ENCODE results near the gene PIP4K2A.
"Not testable (repeated sequence)": the region's sequence is repeated elsewhere in the genome, so short reads cannot be mapped to it uniquely, and the experiment has no call there.

Gene PIP4K2A

DNA sequence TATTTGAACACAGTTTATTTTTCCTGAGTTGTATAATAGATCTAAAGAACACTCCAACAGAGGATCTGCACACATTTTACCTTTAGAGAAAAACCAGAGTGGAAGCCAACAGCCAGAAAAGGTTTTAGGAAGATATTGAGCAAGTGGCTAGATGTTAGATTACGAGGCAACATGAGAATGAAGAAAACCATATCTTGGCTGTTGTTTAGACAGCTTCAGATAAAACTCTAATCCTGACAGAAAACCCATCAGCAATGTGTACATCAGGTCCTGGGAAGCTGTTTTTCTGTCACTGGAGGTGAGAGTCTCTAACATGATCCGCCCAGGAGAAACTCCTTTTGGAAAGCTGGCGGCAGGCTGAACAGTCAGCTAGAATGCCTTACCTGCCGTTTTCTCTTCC, 209.6 kb downstream of the PIP4K2A start:
- no peak for DNase-seq

DNA sequence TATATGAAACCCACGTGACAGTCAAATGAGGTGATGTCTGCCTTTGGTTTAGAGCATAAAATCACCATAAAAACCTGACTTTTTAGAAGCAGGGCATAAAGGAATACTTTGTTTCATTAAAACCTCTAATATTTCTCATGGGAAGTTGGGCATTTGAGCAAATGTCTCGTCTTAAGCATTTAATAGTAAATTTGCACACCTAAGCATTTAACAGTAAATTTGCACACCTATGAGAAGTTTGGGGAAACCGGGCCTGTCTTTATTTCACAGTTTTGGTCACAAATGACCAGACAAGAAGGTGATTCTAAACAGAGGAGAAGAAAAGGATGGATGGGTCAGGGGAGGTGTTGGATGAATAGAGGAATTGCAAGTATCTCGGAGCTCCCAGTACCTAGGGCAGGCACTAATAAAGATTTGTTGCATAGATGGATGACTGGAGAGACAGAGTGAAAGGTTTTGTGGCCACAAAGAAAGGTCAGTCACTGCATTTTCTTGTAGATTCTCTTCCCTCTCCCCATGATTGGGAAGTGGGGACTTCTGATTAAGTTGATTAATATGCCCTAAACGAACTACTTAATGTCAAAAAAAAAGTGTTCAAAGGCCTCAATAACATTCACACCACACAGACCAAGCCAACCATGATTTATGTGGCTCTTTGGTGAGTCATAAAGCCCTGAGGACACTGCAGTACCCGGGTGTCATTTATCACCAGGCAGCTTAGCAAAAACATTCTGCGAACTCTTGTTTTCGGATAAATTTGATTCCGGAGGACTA, 210.9 kb downstream of the PIP4K2A start:
- DNase-seq: no peak

DNA sequence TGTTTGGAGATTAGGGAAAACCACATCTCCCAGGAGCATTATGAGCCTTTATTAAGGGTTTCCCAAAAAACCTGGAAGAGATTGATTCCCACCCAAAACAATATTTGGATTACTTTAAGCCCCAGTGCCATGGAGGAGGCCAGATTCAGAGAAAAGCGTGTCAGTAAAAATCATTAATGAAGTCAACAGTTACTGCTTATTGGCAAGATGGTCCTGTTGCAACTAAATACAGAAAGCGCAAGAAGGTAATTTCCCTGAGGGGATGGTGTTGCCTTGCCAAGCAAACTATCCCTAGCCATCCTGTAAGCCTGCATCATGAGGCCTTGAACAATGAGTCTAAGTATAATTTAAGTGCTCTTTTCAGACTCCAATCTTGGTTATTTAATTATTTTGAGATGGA, 212.5 kb downstream of the PIP4K2A start:
- no peak for DNase-seq

DNA sequence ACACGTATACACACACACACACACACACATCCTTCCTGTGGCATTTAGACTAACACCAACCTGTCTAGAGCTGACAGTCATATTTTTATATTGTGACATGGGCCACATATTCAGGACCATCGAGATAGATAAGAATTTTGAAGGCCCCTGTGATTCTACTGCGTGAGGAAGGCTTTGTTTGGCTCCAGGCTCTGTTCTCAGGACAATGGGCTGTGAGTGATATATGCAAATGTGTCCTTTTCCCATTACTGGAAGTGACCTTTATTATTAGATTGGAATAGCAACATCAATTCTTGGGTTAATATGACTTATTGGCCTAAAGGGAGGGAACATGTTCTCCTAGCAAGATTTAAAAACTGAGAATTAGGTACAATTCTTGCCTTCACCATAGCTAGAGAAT, 213.0 kb downstream of the PIP4K2A start:
- DNase-seq: no peak

DNA sequence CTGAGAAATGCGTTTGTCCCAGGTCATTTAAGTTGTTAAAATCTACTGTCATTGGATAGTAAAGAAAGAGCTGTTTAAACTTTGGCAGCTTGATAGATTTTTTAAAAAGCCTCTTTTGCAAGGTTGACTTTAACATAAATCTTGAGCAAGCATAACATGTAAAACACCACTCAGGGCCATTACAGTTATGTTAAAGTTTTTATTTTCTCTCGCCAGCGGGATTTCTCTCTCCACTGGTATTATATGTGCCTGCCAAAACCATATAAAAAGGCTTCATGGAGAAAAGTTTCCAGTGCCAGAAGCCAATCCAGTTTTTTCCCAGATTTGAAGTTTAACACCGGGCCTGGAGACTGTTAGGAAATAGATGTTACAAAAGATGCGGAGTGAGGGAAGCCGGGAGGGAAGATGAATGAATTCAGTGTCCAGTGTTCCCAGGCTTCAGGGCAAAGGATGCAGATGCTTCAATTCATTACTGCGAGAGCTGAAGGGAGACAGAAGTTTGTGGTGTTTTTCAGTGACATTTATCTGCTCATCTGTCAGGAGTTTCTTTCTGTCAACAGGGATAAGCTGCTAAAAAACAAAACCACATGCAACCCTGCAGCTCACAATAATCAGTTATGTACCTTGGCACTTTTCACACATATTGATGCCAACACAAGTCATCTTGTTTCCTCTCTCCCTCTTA, 213.6 kb downstream of the PIP4K2A start:
- DNase-seq: no peak

DNA sequence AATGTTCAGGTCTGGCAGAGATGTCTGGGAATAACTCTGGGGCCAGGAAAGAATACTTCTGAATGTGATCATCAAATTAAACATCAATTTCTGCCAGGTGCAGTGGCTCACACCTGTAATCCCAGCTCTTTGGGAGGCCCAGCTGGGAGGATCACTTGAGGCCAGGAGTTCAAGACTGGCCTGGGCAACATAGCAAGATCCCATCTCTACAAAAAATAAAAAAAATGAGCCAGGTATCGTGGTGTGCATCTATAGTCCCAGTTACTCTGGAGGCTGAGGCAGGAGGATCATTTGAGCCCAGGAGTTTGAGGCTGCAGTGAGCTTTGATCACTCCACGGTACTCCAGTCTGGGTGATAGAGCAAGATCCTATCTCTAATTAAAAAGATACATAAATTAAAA, 214.4 kb downstream of the PIP4K2A start:
- not testable (repeated sequence) for DNase-seq

DNA sequence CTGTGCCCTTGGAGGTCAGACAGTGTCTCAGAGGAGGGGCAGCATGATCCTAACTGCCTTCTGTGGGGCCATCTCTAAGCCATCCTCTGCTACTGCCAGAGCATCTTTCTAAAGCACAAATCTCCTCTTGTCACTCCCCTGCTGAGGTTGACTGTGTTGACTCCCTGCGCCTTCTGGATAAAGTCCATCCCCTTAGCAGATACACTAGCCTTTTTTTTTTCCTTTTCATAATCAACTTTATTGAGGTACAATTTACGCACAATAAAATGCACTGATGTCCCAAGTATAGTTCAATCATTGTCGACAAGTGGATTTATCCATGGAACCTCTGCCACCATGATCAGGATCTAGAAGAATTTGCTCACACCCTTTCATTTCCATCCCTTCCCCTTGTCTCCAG, 219.0 kb downstream of the PIP4K2A start:
- no peak for DNase-seq

DNA sequence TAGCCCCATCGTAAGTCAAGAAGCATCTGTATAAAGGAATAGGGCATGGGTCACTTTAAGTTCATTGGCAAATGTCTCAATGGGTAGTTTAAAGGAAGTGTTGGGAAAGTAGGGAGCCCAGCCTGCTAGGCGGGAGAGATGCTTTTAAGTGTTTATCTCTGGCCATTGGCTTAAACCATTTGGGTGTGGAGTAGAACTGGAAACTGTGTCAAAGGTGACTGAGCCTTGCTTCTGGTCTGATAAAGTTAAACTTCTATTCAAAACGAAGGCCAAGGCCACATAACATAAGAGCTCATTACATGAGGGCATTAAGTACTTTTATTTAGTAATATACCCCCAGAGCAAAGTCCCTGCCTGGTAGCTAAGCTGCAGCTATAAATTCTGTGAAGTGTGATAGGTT, 220.4 kb downstream of the PIP4K2A start:
- DNase-seq: no peak

DNA sequence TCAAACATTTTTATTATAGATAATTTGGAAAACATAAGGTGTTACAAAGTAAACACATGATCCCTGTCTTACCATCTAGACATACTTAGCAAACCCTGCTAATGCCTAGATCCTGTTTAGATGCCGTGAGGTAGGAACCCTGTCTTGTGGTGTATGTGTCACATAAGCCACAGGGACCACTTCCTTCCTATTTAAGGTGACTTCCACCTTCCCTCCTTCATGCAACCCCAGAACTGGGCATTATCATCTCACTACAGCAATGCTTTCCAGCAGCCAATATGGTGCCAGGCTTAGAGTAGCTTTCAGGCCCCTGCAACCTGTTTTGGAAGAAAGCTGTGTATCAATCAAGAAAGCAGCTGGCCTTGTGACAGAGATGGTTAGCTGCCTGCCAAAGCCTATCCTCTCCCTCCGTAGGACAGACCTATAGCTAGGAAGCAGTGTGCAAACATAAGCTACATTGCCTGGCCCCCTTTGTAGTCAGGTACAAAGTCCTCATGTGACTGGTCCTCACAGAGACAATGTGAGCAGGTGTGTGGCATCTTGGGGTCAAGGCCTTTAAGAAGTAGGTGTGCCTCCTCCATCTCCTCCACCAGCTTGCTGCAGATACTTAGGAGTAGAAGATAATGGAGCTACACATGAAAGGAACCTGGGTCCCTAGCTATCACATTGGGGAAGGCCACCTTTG, 222.3 kb downstream of the PIP4K2A start:
- DNase-seq: no peak

DNA sequence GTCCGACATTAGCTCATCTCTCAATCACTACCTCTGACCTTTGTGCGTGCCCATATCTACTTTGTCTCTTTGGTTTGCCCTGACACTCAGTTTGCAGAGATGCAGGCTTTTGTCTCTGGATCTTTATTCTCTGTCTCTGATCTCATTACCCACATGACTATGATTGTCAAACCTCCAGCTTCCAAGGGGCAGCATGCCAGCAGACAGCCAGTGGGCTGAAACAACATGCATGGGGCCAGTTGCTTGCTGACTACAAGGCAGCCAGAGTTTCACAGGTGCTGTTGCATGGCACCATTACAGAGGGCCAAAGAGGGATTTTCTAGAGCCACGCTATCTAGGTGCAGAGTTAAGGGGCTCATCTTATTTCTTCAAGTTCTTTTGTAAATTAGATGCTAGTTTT, 222.9 kb downstream of the PIP4K2A start:
- DNase-seq: no peak

DNA sequence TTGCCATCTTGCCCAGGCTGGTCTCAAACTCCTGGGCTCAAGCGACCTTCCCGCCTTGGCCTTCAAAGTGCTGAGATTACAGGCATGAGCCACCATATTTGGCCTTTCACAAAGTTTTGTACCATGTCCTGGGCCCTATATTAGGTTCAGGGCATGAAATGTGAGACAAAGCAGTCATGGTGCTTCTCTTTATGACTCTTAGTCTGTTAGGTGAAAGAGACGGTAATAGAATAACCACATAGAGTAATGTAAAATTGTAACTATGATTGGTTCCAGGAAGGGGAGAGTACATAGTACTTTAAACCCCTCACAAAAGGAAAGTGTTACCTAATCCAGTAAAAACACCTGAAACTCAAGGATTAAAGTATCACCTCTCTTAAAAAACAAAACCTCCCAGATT, 224.4 kb downstream of the PIP4K2A start:
- no peak for DNase-seq

DNA sequence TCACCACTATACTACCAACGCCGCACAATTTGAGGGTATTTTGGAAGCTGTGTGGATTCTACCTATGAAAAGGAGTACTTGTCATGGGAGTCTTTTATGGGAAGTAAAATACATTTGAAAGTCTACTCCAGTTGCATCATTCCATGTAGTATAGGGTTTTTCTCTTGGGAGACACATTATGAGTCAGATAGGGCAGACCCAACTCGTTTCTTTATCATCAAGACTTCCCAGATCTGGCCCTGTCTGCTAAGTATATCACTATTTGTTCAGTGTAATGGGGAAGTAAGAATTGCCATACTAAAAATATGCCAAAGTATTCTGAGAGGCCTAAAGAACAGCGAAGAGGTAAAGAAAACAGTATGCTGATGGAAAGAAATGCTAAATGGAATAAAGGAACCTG, 224.9 kb downstream of the PIP4K2A start:
- no peak for DNase-seq

DNA sequence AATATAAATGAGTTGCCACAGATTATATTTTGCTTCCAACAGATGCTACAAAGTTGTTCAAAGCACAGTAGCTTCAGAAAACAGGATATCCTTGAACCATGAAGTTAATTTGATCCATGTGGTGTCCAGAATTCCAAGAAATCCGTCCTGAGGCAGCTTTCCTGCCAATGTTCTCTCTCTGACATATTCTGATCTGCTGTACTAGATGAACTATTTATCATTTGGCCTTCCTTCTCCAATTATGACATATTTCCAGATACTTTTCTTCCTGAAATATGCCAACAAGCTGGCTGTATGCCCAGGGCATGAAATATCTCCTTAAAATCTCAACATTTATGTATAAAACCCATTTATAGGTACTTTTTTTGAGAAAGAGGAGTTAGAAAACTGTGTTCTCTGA, 227.9 kb downstream of the PIP4K2A start:
- no peak for DNase-seq
